Left cardiac atrium (tissue), 4 donors: ENCODE measurements around the gene THOC5. TPM values are rescaled to one million over a fixed set of nuclear protein-coding genes. Genes with fewer than 3 reads are reported as not detected.

Source experiments
- ATAC-seq, 2 donors: fragments of 200-7000 bp; cut with Tn5 transposase; one replicate each; pipeline ENCODE4 v1.9.1; 2020; ENCODE audit warnings: mild to moderate bottlenecking in 2 of 2, moderate library complexity in 2 of 2
- DNase-seq: peaks from one replicate; pipeline ENCODE4 v3.0.0-alpha.2; 2020
- intact Hi-C, 2 donors: fragments of 100-400 bp; cut with DNase I; formaldehyde crosslinking; loops; one replicate each; pipeline versions ENCODE4 v1.14.1 to v1.15.1; 2022 to 2023
- total RNA-seq, 2 donors: library from RNA; stranded (reverse); fragmentation: NEBNext Ultra II Directional; extraction: Animal tissue kit (Norgen Biotek cat#: 25700); gene quantifications; one replicate each; pipeline ENCODE4 v1.2.1, GENCODE V29; 2021
- donor health status: DM: no; HTN: yes; CAD: no.
- donor health status: DM: no; HTN: yes; CAD: no; lungs with severe emphysema.
- donor health status: DM: yes; HTN: yes; CAD: no.
- donor health status: Dilated cardiomyopathy.

THOC5 gene
- total RNA-seq, 2 donors from 2014 or later, result 35.6 to 39.9 TPM

DNA sequence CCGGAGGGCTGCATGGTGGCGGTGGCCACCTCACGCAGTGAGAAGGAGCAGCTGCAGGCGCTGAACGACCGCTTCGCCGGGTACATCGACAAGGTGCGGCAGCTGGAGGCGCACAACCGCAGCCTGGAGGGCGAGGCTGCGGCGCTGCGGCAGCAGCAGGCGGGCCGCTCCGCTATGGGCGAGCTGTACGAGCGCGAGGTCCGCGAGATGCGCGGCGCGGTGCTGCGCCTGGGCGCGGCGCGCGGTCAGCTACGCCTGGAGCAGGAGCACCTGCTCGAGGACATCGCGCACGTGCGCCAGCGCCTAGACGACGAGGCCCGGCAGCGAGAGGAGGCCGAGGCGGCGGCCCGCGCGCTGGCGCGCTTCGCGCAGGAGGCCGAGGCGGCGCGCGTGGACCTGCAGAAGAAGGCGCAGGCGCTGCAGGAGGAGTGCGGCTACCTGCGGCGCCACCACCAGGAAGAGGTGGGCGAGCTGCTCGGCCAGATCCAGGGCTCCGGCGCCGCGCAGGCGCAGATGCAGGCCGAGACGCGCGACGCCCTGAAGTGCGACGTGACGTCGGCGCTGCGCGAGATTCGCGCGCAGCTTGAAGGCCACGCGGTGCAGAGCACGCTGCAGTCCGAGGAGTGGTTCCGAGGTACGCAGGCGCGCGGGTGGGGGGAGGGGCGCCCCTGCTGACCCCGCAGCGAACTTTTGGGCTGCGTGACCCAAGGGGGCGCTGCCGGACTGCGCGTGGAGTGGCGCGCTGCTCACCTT, 72.9 kb downstream of the THOC5 start:
- DNase-seq (no peak), ATAC-seq (peak; percentile 38 to 60)
- intact Hi-C loops, result no loop called here

- intact Hi-C loops, result no loop called here
- no peak for DNase-seq
- no peak for ATAC-seq
These were observed 73.4 kb downstream of the THOC5 start for GRCh38 chr22:29480262-29480511.

- DNase-seq (no peak), ATAC-seq (no peak)
- intact Hi-C loops, result no loop called here
These were observed 73.9 kb downstream of the THOC5 start, which contains the start of gene NEFH for GRCh38 chr22:29479417-29480261. Gene NEFH (plus strand): TSS chr22:29480218. CDS start chr22:29480263, 45 bp downstream.

GRCh38 chr22:29478326-29479276, 75.0 kb downstream of the THOC5 start:
- intact Hi-C loops, result no loop called here
- peak in 1 of 2 donors; percentile 46 for ATAC-seq

DNA sequence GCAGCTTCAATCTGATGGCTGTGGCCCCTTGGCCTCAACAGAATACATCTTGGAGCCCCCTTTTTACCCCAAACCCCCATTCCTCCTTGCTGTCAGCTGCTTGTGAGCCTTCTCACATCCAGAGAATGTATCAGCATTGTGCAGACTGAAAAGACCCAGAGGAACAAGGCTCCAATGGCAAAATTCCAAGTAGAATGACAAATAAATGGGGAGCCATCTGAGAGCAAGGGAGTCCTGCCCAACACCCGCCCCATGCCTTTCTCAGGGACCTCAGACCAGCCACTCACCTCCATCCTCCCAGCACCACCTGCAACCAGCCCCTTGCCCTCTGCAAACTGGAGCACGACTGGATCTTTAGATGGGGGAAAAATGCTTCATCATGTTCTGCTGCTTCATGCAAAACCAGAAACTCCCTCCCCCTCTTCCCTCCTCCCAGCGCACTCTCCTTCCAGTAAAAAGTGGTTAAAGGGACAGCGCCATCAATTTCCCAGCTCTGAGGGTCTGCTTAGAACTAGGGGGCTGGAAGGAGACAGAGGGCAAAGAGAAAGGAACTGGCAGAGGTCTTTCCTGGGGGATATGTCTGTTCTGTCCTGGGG, 75.7 kb downstream of the THOC5 start:
- ATAC-seq (no peak), DNase-seq (no peak)
- intact Hi-C loops, result no loop called here

More at GRCh38 chr22:29478326-29479276, 75.0 kb downstream of the THOC5 start:
- no peak for DNase-seq

- intact Hi-C loops, result no loop called here
- DNase-seq, result no peak
- no peak for ATAC-seq
These were observed 77.4 kb downstream of the THOC5 start for GRCh38 chr22:29476116-29476515.

GRCh38 chr22:29475550-29475949, 78.0 kb downstream of the THOC5 start:
- DNase-seq, result no peak
- intact Hi-C loops, result no loop called here
- no peak for ATAC-seq

DNA sequence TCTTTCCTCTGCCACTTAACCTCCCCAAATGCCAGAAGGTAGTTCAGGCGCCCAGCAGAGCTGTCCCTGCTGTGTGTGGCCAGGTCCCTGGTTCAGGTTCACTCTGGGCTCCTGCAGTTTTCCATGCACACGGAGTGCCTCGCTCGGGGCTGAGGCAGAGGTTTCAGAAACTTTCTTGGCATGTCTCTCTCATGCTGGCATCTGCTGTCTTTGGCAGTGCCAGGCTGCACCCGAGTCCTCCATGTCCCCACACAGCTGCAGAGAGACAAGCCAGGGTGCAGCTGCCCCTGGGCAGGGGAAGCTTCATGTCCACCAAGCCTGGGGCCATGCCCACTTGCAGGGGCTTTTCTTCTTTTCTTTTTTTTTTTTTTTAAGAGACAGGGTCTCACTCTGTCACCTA, 80.6 kb downstream of the THOC5 start:
- no peak for DNase-seq
- intact Hi-C loops, result no loop called here
- ATAC-seq, result no peak

GRCh38 chr22:29470159-29470855, 83.2 kb downstream of the THOC5 start:
- intact Hi-C loops, result no loop called here
- DNase-seq (peak; percentile 68), ATAC-seq (peak; percentile 68 to 91)

GRCh38 chr22:29469755-29470154, 83.8 kb downstream of the THOC5 start:
- intact Hi-C loops, result no loop called here
- ATAC-seq (no peak), DNase-seq (no peak)

- no peak for DNase-seq
- ATAC-seq, result no peak
- intact Hi-C loops, result no loop called here
These were observed 89.0 kb downstream of the THOC5 start for GRCh38 chr22:29464581-29464980.

DNA sequence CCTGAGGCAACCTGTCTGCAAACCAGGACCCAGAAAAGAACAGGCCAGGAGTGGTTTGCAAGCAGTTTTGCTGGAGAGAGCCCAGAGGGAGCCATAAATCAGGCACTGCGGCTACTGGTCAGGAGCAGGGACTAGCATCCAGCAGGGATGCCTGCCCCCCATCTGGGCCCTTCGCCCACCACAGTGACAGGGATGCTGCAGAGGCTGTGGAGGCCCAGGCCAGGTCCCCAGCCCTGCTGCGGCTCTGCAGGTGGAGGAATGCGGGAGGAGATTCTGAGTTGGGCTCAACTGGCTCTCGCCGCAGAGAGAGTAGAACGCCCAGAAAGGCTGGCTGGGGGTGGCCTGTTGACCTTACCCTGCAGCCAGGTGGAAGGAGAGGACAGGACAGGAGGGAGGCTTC, 89.9 kb downstream of the THOC5 start:
- intact Hi-C loops, result no loop called here
- no peak for ATAC-seq
- no peak for DNase-seq

DNA sequence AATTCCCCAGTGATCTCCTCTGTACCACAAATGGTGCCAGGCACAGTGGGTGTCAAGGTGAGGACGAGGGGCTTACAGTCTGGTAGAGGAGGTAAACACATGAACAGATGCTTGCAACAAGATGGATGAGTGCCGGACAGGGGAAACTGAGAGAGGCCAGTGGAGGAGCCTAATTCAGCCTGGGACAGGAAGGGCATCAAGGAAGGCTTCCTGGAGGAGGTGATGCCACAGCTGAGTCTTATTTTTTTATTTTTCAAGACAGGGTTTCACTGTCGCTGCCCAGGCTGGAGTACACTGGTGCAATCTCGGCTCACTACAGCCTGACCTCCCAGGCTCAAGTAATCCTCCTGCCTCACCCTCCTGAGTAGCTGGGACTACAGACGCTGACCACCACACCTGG, 92.3 kb downstream of the THOC5 start:
- DNase-seq, result no peak
- ATAC-seq, result no peak
- intact Hi-C loops, result no loop called here

- DNase-seq, result no peak
- ATAC-seq, result no peak
- intact Hi-C loops, result no loop called here
These were observed 93.8 kb downstream of the THOC5 start for GRCh38 chr22:29459773-29460172.

GRCh38 chr22:29458551-29458950, 95.0 kb downstream of the THOC5 start:
- ATAC-seq, result no peak
- intact Hi-C loops, result no loop called here
- no peak for DNase-seq

DNA sequence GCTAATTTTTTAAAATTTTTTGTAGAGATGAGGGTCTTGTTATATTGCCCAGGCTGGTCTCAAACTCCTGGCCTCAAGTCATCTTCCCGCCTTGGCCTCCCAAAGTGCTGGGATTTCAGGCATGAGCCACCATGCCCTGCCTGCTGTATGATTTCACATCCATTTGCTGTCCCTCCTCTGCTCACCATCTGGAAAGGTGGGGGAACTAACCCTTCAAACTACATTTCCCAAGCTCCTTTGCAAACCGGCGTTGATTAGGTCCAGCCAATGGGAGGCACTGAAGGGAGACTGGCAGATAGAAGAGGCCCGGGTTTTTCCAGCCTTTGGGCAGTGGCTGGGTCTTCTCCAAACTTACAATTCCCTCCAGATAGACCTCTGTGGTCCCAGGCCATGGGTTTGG, 95.8 kb downstream of the THOC5 start:
- intact Hi-C loops, result no loop called here
- DNase-seq (no peak), ATAC-seq (peak; percentile 66 to 70)

DNA sequence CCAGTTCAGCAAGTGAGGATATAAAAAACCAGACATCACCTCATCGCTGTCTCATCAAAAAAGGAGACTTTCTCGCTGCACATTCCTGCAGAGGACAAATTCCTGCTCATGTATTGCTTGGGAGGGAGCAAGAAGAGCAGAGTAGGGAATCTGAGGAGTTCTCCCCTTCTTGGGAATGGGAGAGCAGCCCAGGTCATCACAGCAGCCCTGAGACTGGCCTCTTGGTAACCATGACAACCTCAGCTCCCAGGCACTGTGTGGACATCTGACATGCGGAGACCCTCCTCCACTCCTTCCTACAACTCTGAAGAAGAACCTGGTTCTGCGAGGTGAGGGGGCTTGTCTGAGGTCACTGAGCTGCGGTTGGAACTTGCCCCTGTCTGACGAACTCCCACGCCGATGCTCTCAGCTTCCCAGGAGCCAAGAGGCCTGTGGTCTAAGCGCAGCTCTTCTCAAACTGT, 97.3 kb downstream of the THOC5 start:
- intact Hi-C loops, result no loop called here
- DNase-seq (no peak), ATAC-seq (no peak)
